ENCODE data around the gene NOB1. TPM values are rescaled to one million over a fixed set of nuclear protein-coding genes. Genes with fewer than 3 reads are reported as not detected.
"Not testable (repeated sequence)": the region's sequence is repeated elsewhere in the genome, so short reads cannot be mapped to it uniquely, and the experiment has no call there.

The NOB1 gene
- total and polyA plus RNA-seq, 2 donors from 2014 or later, result 34.9 to 50.4 TPM

GRCh38 chr16:69793526-69793925, 38.8 kb upstream of the NOB1 start:
- no peak overlapping the region for H3K9ac ChIP-seq (ENCODE audit: low read length in 3 of 3)
- FAIRE-seq (no peak), DNase-seq (no peak)
- no peak overlapping the region for H3K4me3 ChIP-seq (ENCODE audit: low read length in 3 of 3)
- intact Hi-C loops (cut with DNase I), result loop anchor here (10.0 kb wide), 1 partner anchor 141 kb away; no protein-coding TSS in a partner anchor
- TF ChIP-seq CTCF (IDR thresholded peaks at IDR 0.05; ENCODE audit: borderline replicate concordance, extremely low read depth, insufficient read depth), result no peak
- H3K36me3 ChIP-seq (ENCODE audit: control insufficient read depth in 2 of 3, insufficient read depth in 3 of 3, low read length in 3 of 3), result peaks cover 2 to 7% (median 3%) of the 10 kb centered on the region in 3 donors
- no peaks in the 10 kb centered on the region for H3K9me3 ChIP-seq (ENCODE audit: control insufficient read depth in 2 of 3, insufficient read depth in 1 of 3, low read length in 3 of 3)
- no peaks in the 10 kb centered on the region for H3K27me3 ChIP-seq (ENCODE audit: control insufficient read depth, insufficient read depth, low read length)
- H3K4me1 ChIP-seq (ENCODE audit: control insufficient read depth in 2 of 3, insufficient read depth in 2 of 3, low read depth in 1 of 3, low read length in 3 of 3), result peaks cover 3 to 8% (median 6%) of the 10 kb centered on the region in 3 donors
- H3K27ac ChIP-seq (ENCODE audit: low read depth in 2 of 2, low read length in 2 of 2), result no peak overlapping the region

- H3K36me3 ChIP-seq (ENCODE audit: control insufficient read depth in 2 of 3, insufficient read depth in 3 of 3, low read length in 3 of 3), result peaks cover 2 to 11% (median 9%) of the 10 kb centered on the region in 3 donors
- not testable (repeated sequence) for H3K4me3 ChIP-seq (ENCODE audit: low read length in 3 of 3); H3K27ac ChIP-seq (ENCODE audit: low read depth in 2 of 2, low read length in 2 of 2); DNase-seq; H3K4me1 ChIP-seq (ENCODE audit: control insufficient read depth in 2 of 3, insufficient read depth in 2 of 3, low read depth in 1 of 3, low read length in 3 of 3); H3K9me3 ChIP-seq (ENCODE audit: control insufficient read depth in 2 of 3, insufficient read depth in 1 of 3, low read length in 3 of 3); H3K27me3 ChIP-seq (ENCODE audit: control insufficient read depth, insufficient read depth, low read length); H3K9ac ChIP-seq (ENCODE audit: low read length in 3 of 3); FAIRE-seq
- intact Hi-C loops (cut with DNase I), result loop anchor here (10.0 kb wide), 1 partner anchor 143 kb away; no protein-coding TSS in a partner anchor
Observed at GRCh38 chr16:69791391-69791847, 36.7 kb upstream of the NOB1 start.

- DNase-seq (no peak), FAIRE-seq (no peak)
- no peak for TF ChIP-seq CTCF (IDR thresholded peaks at IDR 0.05; ENCODE audit: borderline replicate concordance, extremely low read depth, insufficient read depth)
- Histone ChIP-seq H3K36me3 (ENCODE audit: control insufficient read depth in 2 of 3, insufficient read depth in 3 of 3, low read length in 3 of 3) (peaks cover 2 to 14% (median 9%) of the 10 kb centered on the region in 3 donors), H3K4me1 (ENCODE audit: control insufficient read depth in 2 of 3, insufficient read depth in 2 of 3, low read depth in 1 of 3, low read length in 3 of 3) (no peaks in the 10 kb centered on the region), H3K27me3 (ENCODE audit: control insufficient read depth, insufficient read depth, low read length) (no peaks in the 10 kb centered on the region), H3K4me3 (ENCODE audit: low read length in 3 of 3) (no peak overlapping the region), H3K9me3 (ENCODE audit: control insufficient read depth in 2 of 3, insufficient read depth in 1 of 3, low read length in 3 of 3) (no peaks in the 10 kb centered on the region), H3K27ac (ENCODE audit: low read depth in 2 of 2, low read length in 2 of 2) (no peak overlapping the region), H3K9ac (ENCODE audit: low read length in 3 of 3) (no peak overlapping the region)
- intact Hi-C loops (cut with DNase I), result no loop called here
Observed at GRCh38 chr16:69787883-69788282, 33.2 kb upstream of the NOB1 start.

- Histone ChIP-seq H3K36me3 (ENCODE audit: control insufficient read depth in 2 of 3, insufficient read depth in 3 of 3, low read length in 3 of 3) (peaks cover 2 to 10% (median 7%) of the 10 kb centered on the region in 3 donors), H3K27me3 (ENCODE audit: control insufficient read depth, insufficient read depth, low read length) (no peaks in the 10 kb centered on the region), H3K9me3 (ENCODE audit: control insufficient read depth in 2 of 3, insufficient read depth in 1 of 3, low read length in 3 of 3) (no peaks in the 10 kb centered on the region), H3K4me1 (ENCODE audit: control insufficient read depth in 2 of 3, insufficient read depth in 2 of 3, low read depth in 1 of 3, low read length in 3 of 3) (no peaks in the 10 kb centered on the region), H3K9ac (ENCODE audit: low read length in 3 of 3) (no peak overlapping the region), H3K27ac (ENCODE audit: low read depth in 2 of 2, low read length in 2 of 2) (no peak overlapping the region), H3K4me3 (ENCODE audit: low read length in 3 of 3) (no peak overlapping the region)
- DNase-seq (no peak), FAIRE-seq (no peak)
- intact Hi-C loops (cut with DNase I), result no loop called here
- no peak for TF ChIP-seq CTCF (IDR thresholded peaks at IDR 0.05; ENCODE audit: borderline replicate concordance, extremely low read depth, insufficient read depth)
Observed at GRCh38 chr16:69784586-69784985, 29.9 kb upstream of the NOB1 start.

All from kidney (tissue), 14 donors.